ENCODE results near the gene HACD2. TPM values are rescaled to one million over a fixed set of nuclear protein-coding genes. Genes with fewer than 3 reads are reported as not detected.

HACD2 gene
- total and polyA plus RNA-seq, 10 of the 15 experiments (the other 5 are each of a cell fraction or from before 2014, with no cell fraction given), result 9.1 to 30.0 (median 18.8) TPM

DNA sequence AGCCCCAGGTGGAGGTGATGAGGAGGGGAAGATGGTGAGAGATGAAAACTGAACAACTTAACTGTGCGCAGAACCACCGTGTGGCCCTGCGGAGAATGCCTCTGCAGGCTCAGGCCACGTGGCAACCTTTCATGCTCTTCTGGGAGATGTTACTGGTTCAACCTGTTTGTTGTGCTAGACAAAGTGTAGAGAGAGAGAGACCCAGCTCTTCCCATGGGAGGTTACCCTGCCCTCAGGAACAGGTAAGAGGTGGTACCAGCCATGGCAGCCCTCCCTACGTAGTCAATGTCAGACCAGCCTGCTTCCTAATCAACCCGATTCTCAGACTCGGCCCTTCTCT is 37.0 kb upstream of the HACD2 start:
- intact Hi-C loops (cut with micrococcal nuclease; ENCODE audit: unreplicated experiment), result no loop called here
- in situ Hi-C loops (cut with MboI), result no loop called here
- FAIRE-seq, result no peak
- ChIA-PET POLR2A (no interaction called here), CTCF (no interaction called here), SMC1A (ENCODE audit: uncharacterized antibody, unreplicated experiment) (no interaction called here), RAD21 (ENCODE audit: unreplicated experiment) (no interaction called here)
- H3K36me3 ChIP-seq (ENCODE audit: control insufficient read depth in 2 of 2, insufficient read depth in 2 of 2, low read length in 1 of 2), result no peaks in the 10 kb centered on the region
- no peaks in the 10 kb centered on the region for H3K27me3 ChIP-seq (replicated peaks in 1 of 2; ENCODE audit: control insufficient read depth in 2 of 2, insufficient read depth in 2 of 2, low read length in 1 of 2)
- H3K4me1 ChIP-seq (ENCODE audit: control insufficient read depth, insufficient read depth, low read length), result no peaks in the 10 kb centered on the region
- no peak overlapping the region for H3K27ac ChIP-seq (ENCODE audit: control insufficient read depth, insufficient read depth)
- ATAC-seq, result no peak
- H3K4me3 ChIP-seq, result no peak overlapping the region
- H2AFZ ChIP-seq (ENCODE audit: control insufficient read depth, low read depth, low read length), result no peak overlapping the region
- no peak overlapping the region for H3K9ac ChIP-seq (ENCODE audit: control insufficient read depth, insufficient read depth, low read length)
- H3K9me3 ChIP-seq (replicated peaks; ENCODE audit: control insufficient read depth, insufficient read depth, low read length), result no peaks in the 10 kb centered on the region
- no peak overlapping the region for H3K4me2 ChIP-seq (ENCODE audit: control insufficient read depth, insufficient read depth)
- 86% methylated on average over 7 of the region's 7 CpGs for WGBS (ENCODE audit: insufficient coverage, insufficient replicate concordance, low lambda C conversion rate, missing lambda C conversion rate)
- TF ChIP-seq POLR2AphosphoS2 (IDR thresholded peaks at IDR 0.05; ENCODE audit: low read depth, low read length), result no peak
- H4K20me1 ChIP-seq (ENCODE audit: control insufficient read depth, insufficient read depth), result no peaks in the 10 kb centered on the region
- no peak for DNase-seq (ENCODE audit: low read depth, low spot score)
- H3K79me2 ChIP-seq (ENCODE audit: control insufficient read depth, insufficient read depth, low read length), result no peaks in the 10 kb centered on the region
- no TSS peak for BruUV-seq (replicated peaks)

DNA sequence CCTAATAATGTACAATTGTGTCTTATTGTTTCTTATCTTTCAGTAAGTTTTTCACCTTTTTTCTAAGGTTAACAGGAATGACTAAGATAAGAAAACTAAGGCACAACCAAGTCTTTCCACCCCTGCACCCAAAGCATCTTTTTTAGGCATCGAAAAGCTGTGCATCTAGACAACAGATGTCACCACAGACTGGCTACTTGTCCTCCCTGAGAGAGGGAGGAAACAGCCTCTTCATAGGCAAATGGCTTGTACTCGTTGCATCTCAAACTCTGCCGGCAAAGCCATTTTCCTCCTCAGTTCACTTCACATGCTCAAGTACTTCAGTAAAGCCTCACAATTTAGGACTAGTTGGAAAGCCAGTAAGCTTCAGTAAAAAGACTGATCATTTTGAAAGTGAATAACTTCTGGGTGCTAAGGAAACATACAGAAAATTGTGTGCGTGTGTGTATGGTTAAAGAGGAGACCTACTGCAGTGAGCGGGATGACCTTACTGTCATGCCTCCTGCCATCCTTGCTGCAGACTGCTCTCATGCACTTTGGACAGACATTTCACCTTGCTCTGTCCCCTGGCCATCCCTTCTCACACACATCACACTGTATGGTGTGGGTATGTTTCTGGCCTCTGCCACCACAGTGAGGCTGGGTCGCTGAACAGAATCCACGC is 36.5 kb upstream of the HACD2 start:
- H3K9me3 ChIP-seq (replicated peaks; ENCODE audit: control insufficient read depth, insufficient read depth, low read length), result no peaks in the 10 kb centered on the region
- no peak for ATAC-seq
- H3K4me1 ChIP-seq (ENCODE audit: control insufficient read depth, insufficient read depth, low read length), result no peaks in the 10 kb centered on the region
- H3K27me3 ChIP-seq (replicated peaks in 1 of 2; ENCODE audit: control insufficient read depth in 2 of 2, insufficient read depth in 2 of 2, low read length in 1 of 2), result no peaks in the 10 kb centered on the region
- no peak overlapping the region for H2AFZ ChIP-seq (ENCODE audit: control insufficient read depth, low read depth, low read length)
- 72% methylated on average over 7 of the region's 7 CpGs for WGBS (ENCODE audit: insufficient coverage, insufficient replicate concordance, low lambda C conversion rate, missing lambda C conversion rate)
- no peak overlapping the region for H3K27ac ChIP-seq (ENCODE audit: control insufficient read depth, insufficient read depth)
- ChIA-PET POLR2A (no interaction called here), CTCF (interaction anchor here (1.0 kb wide), 1 partner anchor 102 kb away, joined by 3 read pairs; no protein-coding TSS in a partner anchor), RAD21 (ENCODE audit: unreplicated experiment) (no interaction called here), SMC1A (ENCODE audit: uncharacterized antibody, unreplicated experiment) (no interaction called here)
- H3K4me3 ChIP-seq, result no peak overlapping the region
- no peaks in the 10 kb centered on the region for H3K79me2 ChIP-seq (ENCODE audit: control insufficient read depth, insufficient read depth, low read length)
- H3K36me3 ChIP-seq (ENCODE audit: control insufficient read depth in 2 of 2, insufficient read depth in 2 of 2, low read length in 1 of 2), result no peaks in the 10 kb centered on the region
- intact Hi-C loops (cut with micrococcal nuclease; ENCODE audit: unreplicated experiment), result no loop called here
- no peak overlapping the region for H3K9ac ChIP-seq (ENCODE audit: control insufficient read depth, insufficient read depth, low read length)
- FAIRE-seq, result no peak
- H3K4me2 ChIP-seq (ENCODE audit: control insufficient read depth, insufficient read depth), result no peak overlapping the region
- in situ Hi-C loops (cut with MboI), result no loop called here
- no peaks in the 10 kb centered on the region for H4K20me1 ChIP-seq (ENCODE audit: control insufficient read depth, insufficient read depth)
- no TSS peak for BruUV-seq (replicated peaks)
- no peak for DNase-seq (ENCODE audit: low read depth, low spot score)
- TF ChIP-seq GABPA (IDR thresholded peaks at IDR 0.05; ENCODE audit: low read depth) (no peak), FOXK2 (IDR thresholded peaks at IDR 0.05) (no peak), RB1 (IDR thresholded peaks at IDR 0.05; ENCODE audit: borderline replicate concordance) (no peak)
- TF ChIP-seq, protein P1, sequence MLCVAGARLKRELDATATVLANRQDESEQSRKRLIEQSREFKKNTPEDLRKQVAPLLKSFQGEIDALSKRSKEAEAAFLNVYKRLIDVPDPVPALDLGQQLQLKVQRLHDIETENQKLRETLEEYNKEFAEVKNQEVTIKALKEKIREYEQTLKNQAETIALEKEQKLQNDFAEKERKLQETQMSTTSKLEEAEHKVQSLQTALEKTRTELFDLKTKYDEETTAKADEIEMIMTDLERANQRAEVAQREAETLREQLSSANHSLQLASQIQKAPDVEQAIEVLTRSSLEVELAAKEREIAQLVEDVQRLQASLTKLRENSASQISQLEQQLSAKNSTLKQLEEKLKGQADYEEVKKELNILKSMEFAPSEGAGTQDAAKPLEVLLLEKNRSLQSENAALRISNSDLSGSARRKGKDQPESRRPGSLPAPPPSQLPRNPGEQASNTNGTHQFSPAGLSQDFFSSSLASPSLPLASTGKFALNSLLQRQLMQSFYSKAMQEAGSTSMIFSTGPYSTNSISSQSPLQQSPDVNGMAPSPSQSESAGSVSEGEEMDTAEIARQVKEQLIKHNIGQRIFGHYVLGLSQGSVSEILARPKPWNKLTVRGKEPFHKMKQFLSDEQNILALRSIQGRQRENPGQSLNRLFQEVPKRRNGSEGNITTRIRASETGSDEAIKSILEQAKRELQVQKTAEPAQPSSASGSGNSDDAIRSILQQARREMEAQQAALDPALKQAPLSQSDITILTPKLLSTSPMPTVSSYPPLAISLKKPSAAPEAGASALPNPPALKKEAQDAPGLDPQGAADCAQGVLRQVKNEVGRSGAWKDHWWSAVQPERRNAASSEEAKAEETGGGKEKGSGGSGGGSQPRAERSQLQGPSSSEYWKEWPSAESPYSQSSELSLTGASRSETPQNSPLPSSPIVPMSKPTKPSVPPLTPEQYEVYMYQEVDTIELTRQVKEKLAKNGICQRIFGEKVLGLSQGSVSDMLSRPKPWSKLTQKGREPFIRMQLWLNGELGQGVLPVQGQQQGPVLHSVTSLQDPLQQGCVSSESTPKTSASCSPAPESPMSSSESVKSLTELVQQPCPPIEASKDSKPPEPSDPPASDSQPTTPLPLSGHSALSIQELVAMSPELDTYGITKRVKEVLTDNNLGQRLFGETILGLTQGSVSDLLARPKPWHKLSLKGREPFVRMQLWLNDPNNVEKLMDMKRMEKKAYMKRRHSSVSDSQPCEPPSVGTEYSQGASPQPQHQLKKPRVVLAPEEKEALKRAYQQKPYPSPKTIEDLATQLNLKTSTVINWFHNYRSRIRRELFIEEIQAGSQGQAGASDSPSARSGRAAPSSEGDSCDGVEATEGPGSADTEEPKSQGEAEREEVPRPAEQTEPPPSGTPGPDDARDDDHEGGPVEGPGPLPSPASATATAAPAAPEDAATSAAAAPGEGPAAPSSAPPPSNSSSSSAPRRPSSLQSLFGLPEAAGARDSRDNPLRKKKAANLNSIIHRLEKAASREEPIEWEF (IDR thresholded peaks at IDR 0.05; ENCODE audit: insufficient replicate concordance, low read depth, low read length), result no peak
- TF ChIP-seq, protein P2, sequence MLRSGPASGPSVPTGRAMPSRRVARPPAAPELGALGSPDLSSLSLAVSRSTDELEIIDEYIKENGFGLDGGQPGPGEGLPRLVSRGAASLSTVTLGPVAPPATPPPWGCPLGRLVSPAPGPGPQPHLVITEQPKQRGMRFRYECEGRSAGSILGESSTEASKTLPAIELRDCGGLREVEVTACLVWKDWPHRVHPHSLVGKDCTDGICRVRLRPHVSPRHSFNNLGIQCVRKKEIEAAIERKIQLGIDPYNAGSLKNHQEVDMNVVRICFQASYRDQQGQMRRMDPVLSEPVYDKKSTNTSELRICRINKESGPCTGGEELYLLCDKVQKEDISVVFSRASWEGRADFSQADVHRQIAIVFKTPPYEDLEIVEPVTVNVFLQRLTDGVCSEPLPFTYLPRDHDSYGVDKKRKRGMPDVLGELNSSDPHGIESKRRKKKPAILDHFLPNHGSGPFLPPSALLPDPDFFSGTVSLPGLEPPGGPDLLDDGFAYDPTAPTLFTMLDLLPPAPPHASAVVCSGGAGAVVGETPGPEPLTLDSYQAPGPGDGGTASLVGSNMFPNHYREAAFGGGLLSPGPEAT (IDR thresholded peaks at IDR 0.05; ENCODE audit: low read depth), result no peak
- TF ChIP-seq, protein P3, sequence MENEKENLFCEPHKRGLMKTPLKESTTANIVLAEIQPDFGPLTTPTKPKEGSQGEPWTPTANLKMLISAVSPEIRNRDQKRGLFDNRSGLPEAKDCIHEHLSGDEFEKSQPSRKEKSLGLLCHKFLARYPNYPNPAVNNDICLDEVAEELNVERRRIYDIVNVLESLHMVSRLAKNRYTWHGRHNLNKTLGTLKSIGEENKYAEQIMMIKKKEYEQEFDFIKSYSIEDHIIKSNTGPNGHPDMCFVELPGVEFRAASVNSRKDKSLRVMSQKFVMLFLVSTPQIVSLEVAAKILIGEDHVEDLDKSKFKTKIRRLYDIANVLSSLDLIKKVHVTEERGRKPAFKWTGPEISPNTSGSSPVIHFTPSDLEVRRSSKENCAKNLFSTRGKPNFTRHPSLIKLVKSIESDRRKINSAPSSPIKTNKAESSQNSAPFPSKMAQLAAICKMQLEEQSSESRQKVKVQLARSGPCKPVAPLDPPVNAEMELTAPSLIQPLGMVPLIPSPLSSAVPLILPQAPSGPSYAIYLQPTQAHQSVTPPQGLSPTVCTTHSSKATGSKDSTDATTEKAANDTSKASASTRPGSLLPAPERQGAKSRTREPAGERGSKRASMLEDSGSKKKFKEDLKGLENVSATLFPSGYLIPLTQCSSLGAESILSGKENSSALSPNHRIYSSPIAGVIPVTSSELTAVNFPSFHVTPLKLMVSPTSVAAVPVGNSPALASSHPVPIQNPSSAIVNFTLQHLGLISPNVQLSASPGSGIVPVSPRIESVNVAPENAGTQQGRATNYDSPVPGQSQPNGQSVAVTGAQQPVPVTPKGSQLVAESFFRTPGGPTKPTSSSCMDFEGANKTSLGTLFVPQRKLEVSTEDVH (IDR thresholded peaks at IDR 0.05; ENCODE audit: low read depth, partially characterized antibody), result no peak
